AG10803 (cell line): Measurements from ENCODE around the gene RGS12.
A peak's percentile ranks its signal among the peaks of the same experiment; 100 is the strongest.

Experiments
- DNase-seq: peaks from one replicate; pipeline ENCODE4 v3.0.0; 2010; ENCODE audit warnings: low read depth
- H3K4me3 ChIP-seq: 2 replicates; pipeline ENCODE4 v1.5.1; 2011; ENCODE audit warnings: mild to moderate bottlenecking, low read length, control low read depth
- CTCF ChIP-seq: conservative IDR thresholded peaks from 2 replicates; pipeline ENCODE4 v1.5.1; 2011; ENCODE audit warnings: mild to moderate bottlenecking, low read length, control low read depth, inconsistent platforms

Gene RGS12

GRCh38 chr4:3285558-3286334 lies 7.1 kb upstream of the RGS12 start:
- peak overlapping the region; percentile 29 for H3K4me3 ChIP-seq
- peak; percentile 89 for DNase-seq
- TF ChIP-seq CTCF = no peak

GRCh38 chr4:3286335-3287175 lies 6.3 kb upstream of the RGS12 start:
- H3K4me3 ChIP-seq = no peak overlapping the region

GRCh38 chr4:3287271-3287971 lies 5.4 kb upstream of the RGS12 start:
- no peak for TF ChIP-seq CTCF
- no peak overlapping the region for H3K4me3 ChIP-seq
- DNase-seq = no peak

More at GRCh38 chr4:3286335-3287175, 6.3 kb upstream of the RGS12 start:
- DNase-seq = no peak
- no peak for TF ChIP-seq CTCF

- DNase-seq = no peak
- H3K4me3 ChIP-seq = no peak overlapping the region
- no peak for TF ChIP-seq CTCF
Measured at GRCh38 chr4:3287972-3288570, 4.8 kb upstream of the RGS12 start.

- no peak for TF ChIP-seq CTCF
- no peak for DNase-seq
- no peak overlapping the region for H3K4me3 ChIP-seq
Measured at GRCh38 chr4:3288571-3289094, 4.2 kb upstream of the RGS12 start.

- no peak for TF ChIP-seq CTCF
- DNase-seq = no peak
- H3K4me3 ChIP-seq = no peak overlapping the region
Measured at GRCh38 chr4:3290476-3290875, 2.3 kb upstream of the RGS12 start.
